IMR-90 (cell line): ENCODE data around the gene AK2.

Experiments used
- CEBPB ChIP-seq: IDR thresholded peaks from 2 replicates; pipeline ENCODE4 v1.6.1; 2012; ENCODE audit warnings: low read depth, low read length, improper control_type of control experiment
- MXI1 ChIP-seq: IDR thresholded peaks from 2 replicates; pipeline ENCODE4 v1.6.1; 2012; ENCODE audit warnings: low read depth, mild to moderate bottlenecking, low read length, moderate library complexity, borderline replicate concordance
- POLR2A ChIP-seq: IDR thresholded peaks from 2 replicates; pipeline ENCODE4 v1.6.1; 2012; ENCODE audit warnings: mild to moderate bottlenecking, low read depth, low read length
- RCOR1 ChIP-seq: IDR thresholded peaks from 2 replicates; pipeline ENCODE4 v1.6.1; 2012; ENCODE audit warnings: mild to moderate bottlenecking, low read length, improper control_type of control experiment; ENCODE audit not compliant: insufficient replicate concordance
- RFX5 ChIP-seq: IDR thresholded peaks from 2 replicates; pipeline ENCODE4 v1.8.0; 2012; ENCODE audit warnings: low read depth, mild to moderate bottlenecking, low read length, moderate library complexity
- SMC3 ChIP-seq: fragments of 150-350 bp; IDR thresholded peaks from 2 replicates; pipeline ENCODE4 v1.6.1; 2016; ENCODE audit warnings: low read depth, mild to moderate bottlenecking, antibody characterized with exemption, low read length, moderate library complexity
- TF ChIP-seq, protein P1 (sequence below): conservative IDR thresholded peaks from 2 replicates; pipeline ENCODE4 v1.5.1; 2012; ENCODE audit warnings: mild to moderate bottlenecking, low read depth, low read length, improper control_type of control experiment
- TF ChIP-seq, protein P2 (sequence below): fragments of 150-350 bp; IDR thresholded peaks from 2 replicates; pipeline ENCODE4 v1.6.1; 2017; ENCODE audit warnings: mild to moderate bottlenecking, antibody characterized with exemption, low read length, low read depth

DNA sequence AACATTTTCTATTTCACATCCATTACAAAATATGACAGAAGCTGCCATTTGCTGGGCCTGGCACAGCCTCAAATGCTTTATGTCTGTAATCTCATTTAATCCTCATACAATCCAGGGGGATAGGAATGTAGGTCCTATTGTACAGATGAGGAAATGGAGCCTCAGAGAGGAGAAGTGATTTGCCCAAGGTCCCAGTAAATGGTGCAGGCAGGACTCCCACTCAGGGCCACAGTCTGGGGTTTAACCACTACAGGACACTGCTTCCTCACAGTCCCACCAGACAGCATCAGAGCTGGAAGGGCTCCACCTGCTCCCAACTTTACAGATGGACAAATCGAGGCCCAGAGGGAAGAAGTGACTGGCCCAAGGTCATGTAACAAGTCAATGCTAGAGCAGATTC is 51.5 kb downstream of the AK2 start:
- TF ChIP-seq, protein P1, sequence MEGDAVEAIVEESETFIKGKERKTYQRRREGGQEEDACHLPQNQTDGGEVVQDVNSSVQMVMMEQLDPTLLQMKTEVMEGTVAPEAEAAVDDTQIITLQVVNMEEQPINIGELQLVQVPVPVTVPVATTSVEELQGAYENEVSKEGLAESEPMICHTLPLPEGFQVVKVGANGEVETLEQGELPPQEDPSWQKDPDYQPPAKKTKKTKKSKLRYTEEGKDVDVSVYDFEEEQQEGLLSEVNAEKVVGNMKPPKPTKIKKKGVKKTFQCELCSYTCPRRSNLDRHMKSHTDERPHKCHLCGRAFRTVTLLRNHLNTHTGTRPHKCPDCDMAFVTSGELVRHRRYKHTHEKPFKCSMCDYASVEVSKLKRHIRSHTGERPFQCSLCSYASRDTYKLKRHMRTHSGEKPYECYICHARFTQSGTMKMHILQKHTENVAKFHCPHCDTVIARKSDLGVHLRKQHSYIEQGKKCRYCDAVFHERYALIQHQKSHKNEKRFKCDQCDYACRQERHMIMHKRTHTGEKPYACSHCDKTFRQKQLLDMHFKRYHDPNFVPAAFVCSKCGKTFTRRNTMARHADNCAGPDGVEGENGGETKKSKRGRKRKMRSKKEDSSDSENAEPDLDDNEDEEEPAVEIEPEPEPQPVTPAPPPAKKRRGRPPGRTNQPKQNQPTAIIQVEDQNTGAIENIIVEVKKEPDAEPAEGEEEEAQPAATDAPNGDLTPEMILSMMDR: no peak
- TF ChIP-seq MXI1 (no peak), POLR2A (no peak), RFX5 (no peak), CEBPB (no peak), RCOR1 (no peak), SMC3 (no peak)
- TF ChIP-seq, protein P2, sequence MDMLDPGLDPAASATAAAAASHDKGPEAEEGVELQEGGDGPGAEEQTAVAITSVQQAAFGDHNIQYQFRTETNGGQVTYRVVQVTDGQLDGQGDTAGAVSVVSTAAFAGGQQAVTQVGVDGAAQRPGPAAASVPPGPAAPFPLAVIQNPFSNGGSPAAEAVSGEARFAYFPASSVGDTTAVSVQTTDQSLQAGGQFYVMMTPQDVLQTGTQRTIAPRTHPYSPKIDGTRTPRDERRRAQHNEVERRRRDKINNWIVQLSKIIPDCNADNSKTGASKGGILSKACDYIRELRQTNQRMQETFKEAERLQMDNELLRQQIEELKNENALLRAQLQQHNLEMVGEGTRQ: no peak
